Loucy (cell line): Measurements from ENCODE around the gene JOSD2.

Experiments
- CTCF ChIP-seq: fragments of 200-600 bp; sonication (generic); conservative IDR thresholded peaks from 2 replicates; pipeline ENCODE4 v1.5.1; 2014; ENCODE audit warnings: mild to moderate bottlenecking, antibody characterized with exemption, low read length
- EZH2phosphoT487 ChIP-seq: fragments of 200-600 bp; IDR thresholded peaks from 2 replicates; pipeline ENCODE4 v1.6.1; 2018; ENCODE audit warnings: antibody characterized with exemption, mild to moderate bottlenecking, moderate library complexity, borderline replicate concordance

GRCh38 chr19:50460161-50460765 lies 50.7 kb downstream of the JOSD2 start:
- no peak for TF ChIP-seq CTCF
- TF ChIP-seq EZH2phosphoT487, result no peak
